GM18526 (cell line): ENCODE data around the gene NDUFV3.

Experiments used
- POLR2A ChIP-seq: IDR thresholded peaks from 3 replicates; pipeline ENCODE4 v1.6.1; 2011; ENCODE audit not compliant: insufficient read length; ENCODE audit errors: extremely low read depth

NDUFV3 gene

DNA sequence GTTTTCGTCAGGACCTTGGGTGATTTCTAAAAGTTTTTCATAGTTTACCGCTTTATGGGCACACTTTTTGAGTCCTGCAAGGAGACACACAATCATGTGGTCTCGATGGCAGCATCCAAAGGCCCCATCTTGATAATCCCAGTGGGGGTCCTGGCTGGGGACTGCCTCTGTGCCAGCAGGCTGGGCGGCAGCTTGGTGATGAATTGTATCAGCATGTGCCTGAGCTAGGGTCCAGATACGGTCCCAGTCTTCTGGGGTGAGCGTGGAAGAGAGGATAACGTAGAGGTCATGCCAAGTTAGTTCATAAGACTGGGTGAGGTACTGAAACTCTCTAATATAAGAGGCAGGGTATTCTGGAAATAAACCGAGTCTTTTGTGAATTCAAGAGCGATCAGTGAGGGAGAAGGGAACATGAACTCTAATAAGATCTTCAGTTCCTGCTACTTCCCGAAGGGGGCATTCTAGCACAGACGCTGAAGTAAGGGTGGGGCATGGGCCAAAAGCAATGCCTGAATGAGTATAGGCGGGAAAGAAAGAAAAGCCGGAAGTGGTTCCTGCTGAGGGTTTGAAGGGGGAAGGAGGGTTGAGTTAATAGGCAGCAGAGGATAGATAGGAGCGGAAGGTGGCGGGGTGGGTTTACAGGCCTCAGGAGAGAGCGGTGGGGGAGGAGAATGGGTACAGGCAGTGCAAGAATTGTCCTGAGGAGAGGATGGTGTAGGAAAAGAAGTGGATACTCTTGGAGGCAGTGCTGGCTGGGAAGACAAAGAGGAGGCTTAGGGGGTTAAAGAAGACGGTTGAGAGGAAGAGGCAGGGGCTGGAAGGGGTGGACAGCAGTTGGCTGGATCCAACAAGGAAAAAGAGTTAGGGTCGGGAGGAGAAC lies 30.7 kb downstream of the NDUFV3 start:
- TF ChIP-seq POLR2A, result no peak

DNA sequence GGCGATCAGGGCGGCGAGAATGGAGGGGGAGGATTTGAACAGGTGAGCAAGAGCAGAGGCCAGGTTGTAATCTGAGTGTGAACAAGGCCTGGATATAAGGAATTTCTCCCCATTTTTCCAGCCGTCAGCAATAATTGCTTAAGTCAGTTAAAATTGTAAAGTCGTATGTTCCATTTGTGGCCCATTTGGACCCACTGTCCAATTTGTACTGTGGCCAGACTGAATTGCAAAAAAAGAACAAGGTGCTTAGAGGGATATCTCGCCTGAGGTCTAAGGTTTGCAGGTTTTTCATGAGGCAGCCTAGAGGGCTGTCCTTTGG lies 31.3 kb downstream of the NDUFV3 start:
- TF ChIP-seq POLR2A, result no peak

DNA sequence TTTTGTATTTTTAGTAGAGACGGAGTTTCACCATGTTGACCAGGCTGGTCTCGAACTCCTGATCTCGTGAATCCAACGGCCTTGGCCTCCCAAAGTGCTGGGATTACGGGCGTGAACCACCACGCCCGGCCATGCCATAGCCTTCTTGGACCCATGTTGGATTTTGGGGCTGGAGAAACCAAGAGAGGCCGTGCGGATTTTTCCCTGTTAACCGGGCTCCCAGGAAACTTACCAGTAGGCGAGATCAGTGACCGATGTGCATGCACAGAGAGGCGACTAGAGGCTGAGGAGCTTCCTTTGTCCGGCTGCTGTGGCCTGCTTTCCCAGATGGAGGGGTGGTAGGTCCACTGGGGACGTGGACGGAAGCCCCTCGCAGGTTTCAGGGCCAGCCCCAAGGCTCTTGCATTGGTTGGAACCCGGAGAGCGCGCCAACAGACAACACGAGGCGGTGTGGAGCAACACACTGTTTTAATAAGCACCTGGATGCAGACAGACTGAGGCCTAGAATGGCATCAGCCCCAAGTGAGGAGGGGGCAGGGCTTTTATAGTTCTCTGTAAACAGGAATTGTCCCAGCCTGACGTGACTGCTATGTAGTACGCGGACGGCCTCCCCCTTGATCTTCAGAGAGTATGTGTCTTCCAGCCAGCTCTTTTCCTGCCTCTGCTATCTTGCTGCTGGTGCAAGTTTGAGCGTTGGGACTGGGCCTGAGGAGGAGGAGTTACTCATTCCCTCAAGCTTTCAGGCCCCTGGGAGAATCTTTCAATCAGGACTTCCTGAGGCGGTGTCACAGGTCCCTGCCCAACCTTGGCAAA lies 32.2 kb downstream of the NDUFV3 start, which contains the start of gene ERVH48-1:
Gene ERVH48-1 (minus strand): TSS at position 517 of the 813 bp plus-strand sequence. CDS start 6,624 bp downstream, outside the sequence.
- no peak for TF ChIP-seq POLR2A

DNA sequence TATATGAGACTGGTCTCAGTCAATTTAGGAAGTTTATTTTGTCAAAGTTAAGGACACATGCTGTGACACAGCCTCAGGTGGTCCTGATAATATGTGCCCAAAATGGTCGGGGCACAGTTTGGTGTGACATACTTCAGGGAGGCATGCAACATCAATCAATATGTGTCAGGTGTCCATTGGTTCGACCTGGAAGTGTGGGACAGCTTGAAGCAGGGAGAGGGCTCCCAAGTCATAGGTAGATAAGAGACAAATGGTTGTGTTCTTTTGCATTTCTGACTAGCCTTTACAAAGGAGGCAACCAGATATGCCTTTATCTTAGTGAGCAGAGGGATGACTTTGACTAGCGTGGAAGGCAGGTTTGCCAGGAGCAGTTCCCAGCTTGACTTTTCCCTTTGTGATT lies 36.9 kb downstream of the NDUFV3 start:
- no peak for TF ChIP-seq POLR2A

DNA sequence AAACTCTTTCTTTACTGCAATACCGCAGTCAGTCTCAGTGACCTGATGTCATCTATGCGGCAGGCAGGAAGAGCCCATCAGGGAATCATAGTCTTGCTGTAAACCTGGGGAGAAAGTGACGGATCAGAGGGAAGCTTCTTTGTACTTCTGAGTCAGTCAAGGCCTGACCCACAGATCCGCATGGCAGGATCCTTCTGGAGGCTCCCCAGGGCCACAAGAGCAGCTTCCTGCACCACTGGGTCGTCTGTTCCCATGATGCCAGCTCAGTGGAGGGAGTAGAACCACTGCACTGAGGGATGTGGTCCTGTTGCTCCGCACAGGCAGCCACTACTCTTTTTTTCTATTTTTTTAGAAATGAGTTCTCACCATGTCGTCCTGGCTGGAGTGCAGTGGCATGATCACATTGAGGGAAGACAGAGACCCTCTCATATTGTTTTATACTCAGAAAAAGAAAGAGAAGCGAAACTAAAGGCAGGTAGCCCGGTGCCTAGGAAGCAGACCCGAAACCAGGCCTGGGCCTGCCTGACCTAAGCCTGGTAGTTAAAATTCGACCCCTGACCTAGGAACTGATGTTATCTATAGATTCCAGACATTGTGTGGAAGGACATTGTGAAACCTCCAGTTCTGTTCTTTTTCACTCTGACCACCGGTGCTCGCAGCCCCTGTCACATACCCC lies 38.6 kb downstream of the NDUFV3 start:
- no peak for TF ChIP-seq POLR2A

DNA sequence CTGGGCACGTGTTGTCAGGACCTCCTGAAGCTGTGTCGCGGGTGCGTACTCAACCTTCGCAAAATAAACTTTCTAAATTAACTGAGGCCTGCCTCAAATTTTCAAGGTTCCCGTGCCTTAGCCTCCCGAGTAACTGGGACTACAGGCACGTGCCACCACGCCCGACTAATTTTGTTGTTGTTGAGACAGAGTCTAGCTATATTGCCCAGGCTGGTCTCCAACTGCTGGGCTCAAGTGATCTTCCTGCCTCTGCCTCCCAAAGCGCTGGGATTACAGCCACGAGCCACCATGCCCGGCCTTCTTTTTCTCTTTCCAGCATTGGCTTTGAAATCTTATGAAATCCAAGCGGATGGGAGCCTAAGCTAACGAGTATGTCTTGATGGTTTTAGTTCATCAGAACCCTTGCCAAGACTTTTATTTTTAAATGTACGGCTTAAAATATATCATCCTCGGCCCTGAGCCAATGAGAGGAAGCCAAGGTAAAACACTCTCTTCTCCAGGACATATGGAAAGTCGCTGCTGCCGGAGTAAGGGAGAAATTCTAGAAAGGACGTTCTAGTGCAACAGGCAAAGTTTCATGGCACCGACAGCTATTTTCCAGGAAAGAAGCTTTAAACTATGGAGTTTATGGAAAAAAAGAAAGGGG lies 45.0 kb downstream of the NDUFV3 start:
- TF ChIP-seq POLR2A, result no peak

DNA sequence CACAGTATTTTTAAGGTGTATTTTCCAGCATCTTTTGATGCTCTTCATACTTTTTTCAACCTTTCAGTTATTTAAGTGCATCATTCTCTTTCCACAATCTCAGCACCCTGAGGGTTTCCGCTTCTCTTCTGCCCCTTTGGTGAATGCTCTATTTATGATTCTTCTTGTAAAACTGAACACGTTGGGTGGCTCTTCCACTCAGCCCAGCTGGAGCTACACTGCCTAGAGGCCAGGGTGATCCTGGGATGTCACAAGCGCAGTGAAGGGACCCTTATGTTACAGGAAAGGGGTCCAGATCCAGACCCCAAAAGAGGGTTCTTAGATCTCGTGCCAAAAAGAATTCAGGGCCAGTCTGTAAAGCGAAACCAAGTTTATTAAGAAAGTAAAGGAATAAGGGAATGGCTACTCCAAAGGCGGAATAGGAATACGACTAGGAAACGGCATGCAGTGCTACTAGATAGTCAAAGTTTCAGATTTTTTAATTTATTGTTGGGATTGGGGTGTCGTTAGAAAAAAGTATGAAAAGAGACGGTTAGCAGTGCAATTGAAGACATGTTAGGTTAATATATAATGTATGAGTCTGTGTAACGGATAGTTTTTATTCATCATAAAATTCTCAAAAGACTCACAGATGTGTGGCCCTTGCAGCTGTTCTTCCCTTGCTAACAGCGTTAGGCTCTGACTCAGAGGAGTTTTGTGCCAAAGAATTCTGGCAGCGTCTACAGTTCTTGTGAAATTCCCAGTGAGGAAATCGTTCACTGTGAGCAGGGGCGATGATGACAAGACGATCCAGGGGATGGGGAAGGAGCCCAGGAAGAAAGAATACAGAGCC lies 46.7 kb downstream of the NDUFV3 start:
- no peak for TF ChIP-seq POLR2A

DNA sequence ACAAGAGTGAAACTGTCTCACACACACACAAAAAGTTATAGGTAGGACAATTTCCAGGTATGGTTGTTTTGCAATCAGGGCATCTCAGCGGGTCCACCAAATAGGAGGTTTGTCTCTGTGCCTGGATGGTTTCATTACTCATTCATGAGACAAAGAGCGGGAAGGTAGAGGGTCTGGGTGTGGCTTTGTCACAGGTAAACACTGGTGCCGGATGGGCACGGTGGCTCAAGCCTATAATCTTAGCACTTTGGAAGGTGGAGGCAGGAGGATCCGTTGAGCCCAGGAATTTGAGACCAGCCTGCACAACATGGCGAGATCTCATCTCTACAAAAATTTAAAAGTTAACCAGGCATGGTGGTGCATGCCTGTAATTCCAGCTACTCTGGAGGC lies 48.6 kb downstream of the NDUFV3 start:
- TF ChIP-seq POLR2A, result no peak

DNA sequence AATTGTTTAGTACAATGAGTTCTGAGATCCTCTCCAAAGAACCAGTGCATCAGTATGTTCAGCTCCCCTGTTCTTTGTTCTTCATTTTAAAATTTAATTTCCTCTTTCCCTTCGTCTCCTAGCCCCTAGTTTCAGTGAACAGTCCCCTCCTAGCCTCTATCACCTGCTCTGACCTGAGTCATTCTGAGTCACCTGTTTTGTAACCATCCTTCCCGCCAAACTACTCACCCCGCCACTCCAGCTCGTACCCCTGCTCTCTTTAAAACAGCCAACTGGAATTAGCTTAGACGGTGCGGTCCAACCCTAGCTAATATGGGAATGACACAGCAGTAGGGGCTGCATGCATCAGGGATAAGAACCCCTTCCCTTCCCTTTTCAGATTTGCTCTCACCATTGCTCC lies 49.1 kb downstream of the NDUFV3 start:
- no peak for TF ChIP-seq POLR2A

DNA sequence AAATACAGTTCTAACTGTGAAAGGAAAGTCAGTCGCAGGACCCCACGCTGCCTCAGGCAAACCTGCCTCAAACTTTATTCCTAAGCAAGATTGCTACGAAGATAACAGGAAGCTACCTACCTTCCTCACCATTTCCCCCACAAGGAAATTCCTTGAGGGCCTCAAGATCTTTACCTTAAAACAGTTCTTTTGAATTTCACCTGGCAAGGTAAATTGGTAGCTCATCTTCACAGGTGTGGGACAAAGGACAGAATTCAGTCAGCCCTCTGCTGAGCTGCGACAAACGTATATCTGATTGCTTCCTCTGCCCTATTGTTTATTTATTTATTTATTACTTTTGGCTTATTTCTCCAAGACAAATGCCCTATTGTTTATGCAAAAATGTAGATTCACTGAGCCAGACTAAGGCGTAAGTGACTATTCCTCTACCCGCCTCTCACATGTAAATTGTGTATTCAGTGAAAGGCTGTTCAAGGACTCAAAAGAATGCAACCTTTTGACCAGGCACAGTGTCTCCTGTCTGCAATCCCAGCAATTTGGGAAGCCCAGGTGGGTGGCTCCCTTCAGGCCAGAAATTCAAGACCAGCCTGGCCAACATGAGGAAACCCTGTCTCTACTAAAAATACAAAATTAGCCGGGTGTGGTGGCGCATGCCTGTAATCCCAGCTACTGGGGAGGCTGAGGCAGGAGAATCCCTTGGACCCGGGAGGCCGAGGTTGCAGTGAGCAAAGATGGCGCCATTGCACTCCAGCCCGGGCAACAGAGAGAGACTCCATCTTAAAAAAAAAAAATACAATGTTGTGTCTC lies 63.9 kb downstream of the NDUFV3 start:
- TF ChIP-seq POLR2A, result no peak

DNA sequence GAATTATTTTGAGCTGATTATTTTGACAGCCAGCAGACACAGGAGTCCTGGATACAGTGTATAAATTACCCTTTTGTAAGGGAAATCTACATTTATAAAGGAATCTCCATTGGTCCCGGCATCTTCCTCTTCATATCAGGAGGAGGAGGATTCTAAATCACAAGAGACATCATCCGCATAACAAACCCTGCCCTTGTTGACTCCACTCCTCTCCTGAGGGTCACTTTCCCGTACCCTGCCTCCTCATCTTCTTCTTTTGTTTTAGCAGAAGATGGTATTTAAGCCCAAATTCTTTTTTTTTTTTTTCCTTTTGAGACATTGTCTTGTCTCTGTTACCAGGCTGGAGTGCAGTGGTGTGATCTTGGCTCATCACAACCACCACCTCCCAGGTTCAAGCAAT lies 66.6 kb downstream of the NDUFV3 start:
- TF ChIP-seq POLR2A, result no peak

DNA sequence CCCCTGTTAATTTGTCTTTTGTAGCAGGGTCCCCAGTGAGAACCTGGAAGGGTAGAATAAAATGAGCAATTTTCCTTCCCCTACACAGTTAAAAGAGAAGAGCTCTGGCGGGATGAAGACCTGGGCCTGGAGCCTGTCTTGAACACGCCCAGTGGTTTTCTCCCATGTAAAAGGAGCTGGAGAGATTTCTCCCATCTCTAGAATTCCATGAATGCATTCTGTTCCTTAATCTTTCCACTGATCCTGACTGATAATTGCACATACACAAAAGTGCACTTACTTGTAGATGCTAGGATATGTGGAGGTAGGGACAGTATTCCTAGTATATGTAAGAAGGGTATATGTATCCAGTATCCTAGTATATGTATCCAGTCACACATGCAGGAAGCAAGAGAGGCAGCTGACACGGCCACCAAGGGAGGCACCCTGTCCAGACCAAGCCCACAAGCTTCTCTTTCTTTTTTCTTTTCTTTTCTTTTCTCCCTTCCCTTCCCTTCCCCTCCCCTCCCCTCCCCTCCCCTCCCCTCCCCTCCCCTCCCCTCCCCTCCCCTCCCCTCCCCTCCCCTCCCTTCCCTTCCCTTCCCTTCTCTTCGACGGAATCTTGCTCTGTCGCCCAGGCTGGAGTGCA lies 69.4 kb downstream of the NDUFV3 start:
- TF ChIP-seq POLR2A, result no peak
